HFFc6 (cell line): Measurements from ENCODE around the gene GLI3. TPM values are rescaled to one million over a fixed set of nuclear protein-coding genes. Genes with fewer than 3 reads are reported as not detected.

Experiments
- DNase-seq: peaks from one replicate; pipeline ENCODE4 v3.0.0-alpha.2; 2018
- H3K27ac Mint-ChIP-seq: 2 replicates; pipeline ENCODE4 v1.8.0; 2020; ENCODE audit warnings: mild to moderate bottlenecking, mixed read lengths
- H3K27me3 Mint-ChIP-seq: 2 replicates; pipeline ENCODE4 v1.8.0; 2021; ENCODE audit warnings: mild to moderate bottlenecking, moderate library complexity, mixed read lengths; ENCODE audit not compliant: insufficient read depth
- H3K36me3 Mint-ChIP-seq: 2 replicates; pipeline ENCODE4 v1.8.0; 2021; ENCODE audit warnings: low read depth, mixed read lengths
- H3K4me1 Mint-ChIP-seq: 2 replicates; pipeline ENCODE4 v1.8.0; 2020; ENCODE audit warnings: low read depth, mixed read lengths
- H3K4me3 Mint-ChIP-seq: 2 replicates; pipeline ENCODE4 v1.8.0; 2020; ENCODE audit warnings: mild to moderate bottlenecking, moderate library complexity, mixed read lengths
- H3K9me3 Mint-ChIP-seq: 2 replicates; pipeline ENCODE4 v1.8.0; 2020; ENCODE audit warnings: mild to moderate bottlenecking, mixed read lengths
- CTCF ChIP-seq: fragments of 200-600 bp; sonication (generic); IDR thresholded peaks from 2 replicates; pipeline ENCODE4 v1.5.0; 2021; ENCODE audit warnings: antibody characterized with exemption, mild to moderate bottlenecking
- total RNA-seq, 6 experiments: library from RNA; stranded (reverse); fragmentation: NEBNext Ultra II Directional; extraction: Animal tissue kit (Norgen Biotek cat#: 25700); gene quantifications; 2 replicates in 1 of 6; 3 replicates in 5 of 6; pipeline ENCODE4 v1.2.3, GENCODE V29; 2021

The GLI3 gene
- total RNA-seq, 6 experiments from 2014 or later = 12.5 to 23.0 (median 21.7) TPM

DNA sequence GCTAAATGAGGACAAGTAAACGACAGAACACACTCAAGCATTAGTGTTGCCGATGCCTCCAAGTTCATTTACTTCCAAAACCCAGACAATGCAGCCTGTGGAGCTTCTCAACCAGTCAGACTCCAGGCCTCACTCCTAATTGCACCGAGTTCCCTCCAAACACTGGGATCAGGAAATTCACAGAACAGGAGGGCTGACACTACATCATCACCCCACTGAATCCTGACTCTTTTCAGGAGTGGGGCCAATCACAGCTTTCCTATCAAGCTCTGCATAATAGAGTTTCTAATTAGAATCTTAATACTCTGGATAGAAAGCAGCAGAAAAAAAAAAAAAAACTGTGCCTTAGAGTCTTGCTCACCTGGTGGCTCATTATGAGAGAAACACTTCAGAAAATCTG lies 103.7 kb downstream of the GLI3 start:
- H3K27me3 Mint-ChIP-seq = no peaks in the 10 kb centered on the region; the same call in 1 of the 2 replicates
- no peak overlapping the region for H3K4me3 Mint-ChIP-seq
- no peak for DNase-seq
- TF ChIP-seq CTCF = no peak
- H3K27ac Mint-ChIP-seq = no peak overlapping the region
- H3K9me3 Mint-ChIP-seq = no peaks in the 10 kb centered on the region
- H3K4me1 Mint-ChIP-seq = peaks cover 11% of the 10 kb centered on the region
- peaks cover 16% of the 10 kb centered on the region for H3K36me3 Mint-ChIP-seq

GRCh38 chr7:42128703-42129102 lies 108.3 kb downstream of the GLI3 start:
- TF ChIP-seq CTCF = peak; percentile 37; the same call in 1 of the 2 replicates
- H3K4me1 Mint-ChIP-seq = peaks cover 5% of the 10 kb centered on the region; the same call in 1 of the 2 replicates
- no peak overlapping the region for H3K4me3 Mint-ChIP-seq
- H3K9me3 Mint-ChIP-seq = no peaks in the 10 kb centered on the region
- no peak for DNase-seq
- H3K27me3 Mint-ChIP-seq = peaks cover 4% of the 10 kb centered on the region; the same call in 1 of the 2 replicates
- no peak overlapping the region for H3K27ac Mint-ChIP-seq
- H3K36me3 Mint-ChIP-seq = peaks cover 22% of the 10 kb centered on the region

GRCh38 chr7:42127232-42127622 lies 109.8 kb downstream of the GLI3 start:
- no peaks in the 10 kb centered on the region for H3K4me1 Mint-ChIP-seq
- H3K4me3 Mint-ChIP-seq = no peak overlapping the region
- TF ChIP-seq CTCF = no peak
- H3K9me3 Mint-ChIP-seq = no peaks in the 10 kb centered on the region
- DNase-seq = no peak
- no peak overlapping the region for H3K27ac Mint-ChIP-seq
- H3K27me3 Mint-ChIP-seq = peaks cover 4% of the 10 kb centered on the region; the same call in 1 of the 2 replicates
- peaks cover 22% of the 10 kb centered on the region for H3K36me3 Mint-ChIP-seq

DNA sequence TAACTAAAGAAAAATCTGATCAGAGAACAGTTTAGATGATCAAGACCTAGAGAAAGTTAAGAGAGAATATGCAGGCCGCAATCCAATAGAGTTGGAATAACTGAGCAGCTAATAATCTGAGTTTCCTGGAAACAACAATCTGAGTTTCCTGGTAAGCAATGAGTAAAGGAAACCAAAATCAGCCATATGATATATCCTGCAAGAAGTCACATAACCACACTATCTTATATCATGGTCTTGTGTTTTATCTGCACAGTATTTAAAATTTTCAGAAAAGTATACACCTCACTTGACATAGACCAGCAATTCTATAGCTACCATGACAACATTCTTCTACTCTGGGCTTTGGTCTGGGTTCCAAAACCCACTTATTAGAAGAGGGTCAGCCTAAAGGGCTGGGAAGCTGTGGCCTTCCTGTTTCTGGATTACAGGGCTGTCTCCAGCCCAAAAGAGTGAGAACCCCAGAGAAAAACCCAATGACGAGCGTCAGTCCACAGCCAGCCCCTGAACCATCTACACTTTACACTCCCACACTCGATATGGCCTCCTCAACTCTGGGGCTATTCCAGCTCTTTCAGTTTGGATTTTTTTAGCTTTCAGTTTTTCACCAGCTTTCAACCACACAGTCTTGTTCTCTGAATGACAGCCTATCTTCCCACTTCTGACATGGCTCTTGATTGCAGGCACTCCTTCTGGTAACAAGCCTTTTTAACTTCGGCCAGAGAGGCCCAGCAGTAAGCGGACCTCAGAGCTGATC lies 110.4 kb downstream of the GLI3 start:
- no peak for DNase-seq
- Mint-ChIP-seq H3K4me1 (no peaks in the 10 kb centered on the region), H3K9me3 (no peaks in the 10 kb centered on the region), H3K27me3 (peaks cover 4% of the 10 kb centered on the region; the same call in 1 of the 2 replicates), H3K4me3 (no peak overlapping the region), H3K27ac (no peak overlapping the region), H3K36me3 (peaks cover 22% of the 10 kb centered on the region)
- TF ChIP-seq CTCF = no peak

DNA sequence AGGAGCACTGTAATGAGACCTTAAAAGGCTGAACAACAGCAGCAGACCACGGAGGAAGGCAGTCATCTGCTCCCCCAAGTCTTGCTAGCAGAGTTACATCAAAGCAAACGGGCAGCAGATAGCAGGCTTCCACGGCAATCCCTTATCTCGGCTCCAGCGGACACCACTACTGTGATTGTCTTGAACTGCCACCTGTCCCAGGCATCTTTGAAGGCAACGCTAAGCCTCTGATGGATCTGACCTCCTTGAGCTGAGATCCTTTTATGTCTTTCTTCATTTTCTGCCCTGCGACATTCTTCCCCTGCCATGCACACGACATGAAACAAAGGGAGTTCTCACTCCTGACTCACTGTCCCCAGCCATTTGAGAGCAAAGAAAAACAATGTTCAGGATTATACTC lies 111.7 kb downstream of the GLI3 start:
- no peaks in the 10 kb centered on the region for H3K4me1 Mint-ChIP-seq

More for the DNA sequence above, 111.7 kb downstream of the GLI3 start:
- peaks cover 10% of the 10 kb centered on the region for H3K36me3 Mint-ChIP-seq
- H3K4me3 Mint-ChIP-seq = no peak overlapping the region
- no peak for TF ChIP-seq CTCF
- no peaks in the 10 kb centered on the region for H3K9me3 Mint-ChIP-seq
- peaks cover 4% of the 10 kb centered on the region; the same call in 1 of the 2 replicates for H3K27me3 Mint-ChIP-seq
- no peak for DNase-seq
- no peak overlapping the region for H3K27ac Mint-ChIP-seq
